DMS114 treated with DMSO at 0.1 percent for 48 hours (cell line): ENCODE measurements around the gene NUAK2.
"Not testable (repeated sequence)": the region's sequence is repeated elsewhere in the genome, so short reads cannot be mapped to it uniquely, and the experiment has no call there.

Experiments
- DNase-seq: peaks from one replicate; lab custom pipeline; 2025; ENCODE audit not compliant: unreplicated experiment; lab: John Stamatoyannopoulos, UW

The NUAK2 gene

DNA sequence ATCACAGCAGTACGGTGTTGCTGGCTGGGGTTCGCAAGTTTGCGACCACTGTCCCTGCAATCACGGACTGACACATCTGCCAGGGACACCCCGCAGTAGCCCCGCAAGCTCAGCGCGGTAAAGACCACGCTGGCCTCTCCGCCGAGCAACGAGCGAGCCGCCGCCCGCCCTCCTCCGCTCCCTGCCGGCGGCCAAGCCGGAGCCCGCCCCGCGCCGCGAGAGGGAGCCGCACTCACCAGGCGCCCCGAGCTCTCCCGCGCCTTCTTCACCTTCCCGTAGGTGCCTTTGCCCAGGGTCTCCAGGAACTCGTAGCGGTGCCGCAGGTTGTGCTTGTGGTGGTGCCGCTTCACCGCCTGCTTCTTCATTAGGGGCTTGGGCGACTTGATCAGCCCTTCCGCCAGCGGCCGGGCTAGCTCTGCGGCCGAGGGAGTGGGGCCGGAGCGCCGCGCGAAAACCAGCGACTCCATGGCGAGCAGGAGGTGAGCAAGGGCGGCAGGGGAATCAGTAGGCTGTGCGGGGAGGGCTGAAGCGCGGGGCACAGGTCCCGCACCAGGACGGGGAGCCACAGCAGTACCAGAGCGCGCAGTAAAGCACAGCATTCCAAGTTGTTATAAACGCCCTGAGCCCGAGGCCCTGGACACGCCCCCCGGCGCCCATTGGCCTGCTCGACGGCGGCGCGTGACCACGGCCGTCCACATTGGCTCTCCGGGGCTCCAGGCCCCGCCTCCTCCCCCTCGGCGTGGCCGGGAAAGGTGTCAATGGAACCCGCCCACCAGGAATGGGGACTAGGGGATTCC, at the start of gene NUAK2:
Gene NUAK2, minus strand, starts transcription at position 584 of the 797 bp plus-strand sequence. Its CDS starts 117 bp downstream, at position 467.
- DNase-seq = peak; percentile 82

DNA sequence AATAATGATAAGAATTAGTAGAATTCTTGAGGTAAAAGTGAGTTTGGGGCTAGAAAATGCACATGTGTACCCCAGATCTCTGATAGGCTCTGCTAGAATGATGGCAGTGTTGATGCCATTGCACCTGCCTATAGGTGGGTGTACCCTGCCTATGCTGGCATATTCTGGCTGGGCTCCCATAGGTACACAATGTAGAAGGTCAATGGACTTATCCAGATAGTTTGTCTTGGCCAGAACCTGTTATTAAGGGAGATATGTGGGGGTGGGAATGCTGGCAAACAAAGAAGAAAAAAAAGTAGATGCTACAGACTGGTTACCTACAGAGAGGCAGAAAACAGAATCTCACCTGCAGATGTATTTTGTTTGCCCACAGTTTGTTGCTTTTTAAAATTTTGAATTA, 49.2 kb upstream of the NUAK2 start:
- DNase-seq = no peak

DNA sequence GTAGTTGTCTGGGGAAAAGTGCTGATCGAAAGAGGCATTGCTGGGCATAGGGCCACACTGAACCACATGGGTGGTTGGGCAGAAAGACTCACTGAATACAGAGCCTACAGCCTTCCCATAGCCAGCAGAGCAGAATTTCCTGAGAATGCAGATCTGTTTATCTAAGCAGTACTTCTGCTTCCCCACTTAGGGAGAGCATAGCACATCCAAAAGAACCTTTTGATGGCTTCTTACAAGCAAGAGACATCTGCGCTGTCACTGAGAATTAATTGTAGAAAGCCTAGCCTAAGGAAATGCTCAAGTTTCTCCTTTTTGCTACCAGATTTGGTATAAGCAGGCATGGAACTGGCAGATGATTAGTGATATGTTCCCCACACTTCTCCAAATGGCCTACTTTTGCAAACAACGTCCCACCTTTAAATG, 48.2 kb upstream of the NUAK2 start:
- no peak for DNase-seq

DNA sequence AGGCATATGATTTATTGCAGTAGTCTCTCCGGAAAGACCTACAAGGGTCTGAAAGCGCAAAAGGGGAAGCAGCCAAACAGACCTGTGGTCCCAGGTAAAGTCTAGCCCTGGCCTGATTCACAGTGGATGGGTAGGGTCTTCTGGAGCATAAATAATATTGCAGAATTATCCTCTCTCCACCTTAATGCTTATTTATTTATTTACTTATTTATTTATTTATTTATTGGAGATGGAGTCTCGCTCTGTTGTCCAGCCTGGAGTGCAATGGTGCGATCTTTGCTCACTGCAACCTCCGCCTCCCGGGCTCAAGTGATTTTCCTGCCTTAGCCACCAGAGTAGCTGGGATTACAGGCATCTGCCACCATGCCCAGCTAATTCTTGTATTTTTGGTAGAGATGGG, 46.9 kb upstream of the NUAK2 start:
- DNase-seq = no peak

DNA sequence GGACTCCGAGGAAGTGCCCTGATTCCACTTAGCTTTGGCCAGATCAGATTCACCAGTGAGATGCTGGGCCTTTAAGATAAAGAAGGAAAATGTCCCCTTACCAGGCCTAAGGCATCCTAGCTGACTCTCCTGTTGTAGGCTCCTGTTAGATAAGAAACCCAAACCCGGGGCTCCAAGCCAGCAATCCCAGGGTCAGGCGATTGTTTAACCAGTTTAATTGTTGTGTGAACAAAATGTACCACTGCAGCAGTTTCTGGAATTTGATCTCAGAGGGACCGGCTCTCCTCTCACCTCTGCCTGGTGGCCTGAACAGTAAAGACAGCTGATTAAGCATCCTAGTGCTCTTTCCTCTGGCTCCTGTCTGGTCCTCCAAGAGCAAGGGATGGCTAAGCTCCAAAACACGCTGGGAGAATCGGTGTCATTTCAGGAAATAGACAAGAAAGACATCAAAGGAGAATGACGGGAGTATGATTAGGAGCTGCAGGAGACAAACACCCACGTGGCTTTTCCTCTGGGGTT, 44.5 kb upstream of the NUAK2 start:
- DNase-seq = no peak

DNA sequence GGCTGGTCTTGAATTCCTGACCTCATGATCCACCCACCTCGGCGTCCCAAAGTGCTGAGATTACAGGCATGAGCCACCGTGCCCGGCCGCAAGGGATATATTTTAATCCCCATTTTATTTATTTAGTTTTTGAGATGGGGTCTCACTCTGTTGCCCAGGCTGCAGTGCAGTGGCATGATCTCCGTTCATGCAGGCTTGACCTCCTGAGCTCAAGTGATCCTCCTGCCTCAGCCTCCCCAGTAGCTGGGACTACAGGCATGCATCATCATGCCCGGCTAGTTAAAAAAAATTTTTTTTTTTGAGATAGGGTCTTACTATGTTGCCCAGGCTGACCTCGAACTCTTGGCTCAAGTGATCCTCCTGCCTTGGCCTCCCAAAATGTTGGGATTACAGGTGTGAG, 43.5 kb upstream of the NUAK2 start:
- not testable (repeated sequence) for DNase-seq

DNA sequence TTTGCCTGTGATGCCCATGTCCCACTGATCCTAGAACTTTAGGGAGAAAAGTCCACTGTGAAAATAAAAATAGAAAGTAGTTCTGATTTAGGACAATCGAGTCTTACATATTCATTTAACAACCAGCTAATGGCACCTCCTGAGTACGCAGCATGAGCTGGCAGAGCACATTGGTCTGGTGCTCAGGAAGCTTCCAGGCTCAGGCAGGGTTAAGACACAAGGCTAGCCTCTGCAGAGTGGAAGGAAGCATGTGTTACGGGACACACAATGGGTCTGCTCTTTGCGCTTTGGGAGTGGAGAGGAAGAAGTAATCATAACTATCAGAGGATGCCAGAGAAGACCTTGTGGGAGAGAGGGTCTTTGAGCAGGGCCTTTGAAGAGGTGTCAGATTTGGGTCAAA, 39.3 kb upstream of the NUAK2 start:
- DNase-seq = no peak

DNA sequence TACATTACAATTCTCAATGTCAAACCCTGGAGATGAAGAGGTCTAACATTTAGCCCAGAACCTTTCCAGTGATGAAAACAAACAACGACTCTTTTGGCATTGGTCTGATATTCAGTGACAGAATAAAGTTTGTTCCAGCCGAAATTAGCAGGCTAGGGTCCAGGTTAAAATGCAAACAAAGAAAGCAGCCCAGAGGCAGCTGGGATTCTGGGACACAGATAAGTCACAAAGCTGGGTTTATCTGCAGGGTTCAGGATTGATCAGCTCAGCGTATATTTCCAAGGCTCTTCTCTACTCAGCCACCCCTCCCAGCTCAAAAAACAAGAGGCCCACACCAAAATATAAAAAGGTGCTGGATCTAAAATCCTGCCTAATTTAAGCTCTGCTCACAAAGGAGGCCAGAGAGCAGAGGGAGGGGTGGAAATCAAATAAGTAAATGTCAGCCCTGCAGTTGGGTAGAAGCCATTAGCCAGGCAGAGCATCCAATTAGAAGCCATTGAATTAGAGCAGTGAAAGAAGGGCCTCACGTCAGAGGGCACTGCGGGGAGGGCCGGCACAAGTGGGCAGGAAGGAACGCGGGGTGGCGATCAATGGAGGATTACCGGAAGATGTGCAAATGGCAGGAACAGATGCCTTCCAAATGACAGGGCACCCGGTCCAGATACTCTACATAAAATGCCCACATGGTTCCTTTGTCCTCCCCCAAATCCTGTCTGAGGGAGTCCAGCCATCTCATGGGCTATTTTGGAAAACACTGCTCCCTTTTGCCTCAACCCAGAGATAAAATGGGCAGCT, 38.4 kb upstream of the NUAK2 start:
- DNase-seq = no peak

DNA sequence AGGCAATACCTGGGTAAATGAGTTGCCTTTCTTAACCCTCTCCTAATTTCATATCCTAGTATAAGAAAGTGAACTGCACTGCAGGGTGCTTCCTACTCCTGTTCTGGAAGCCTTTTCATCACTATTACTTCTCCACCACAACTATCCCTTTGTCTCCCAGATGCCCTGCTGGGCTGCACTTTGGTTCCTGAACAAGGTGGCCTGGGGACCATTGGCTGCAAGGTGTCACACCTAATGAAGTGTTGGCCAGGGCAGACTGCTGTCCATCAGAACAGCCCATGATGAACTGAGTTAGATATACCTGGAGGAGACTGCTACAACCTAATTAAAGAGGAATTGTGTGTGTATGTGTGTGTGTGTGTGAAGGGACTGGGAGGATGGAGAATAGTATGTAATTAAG, 37.0 kb upstream of the NUAK2 start:
- no peak for DNase-seq

DNA sequence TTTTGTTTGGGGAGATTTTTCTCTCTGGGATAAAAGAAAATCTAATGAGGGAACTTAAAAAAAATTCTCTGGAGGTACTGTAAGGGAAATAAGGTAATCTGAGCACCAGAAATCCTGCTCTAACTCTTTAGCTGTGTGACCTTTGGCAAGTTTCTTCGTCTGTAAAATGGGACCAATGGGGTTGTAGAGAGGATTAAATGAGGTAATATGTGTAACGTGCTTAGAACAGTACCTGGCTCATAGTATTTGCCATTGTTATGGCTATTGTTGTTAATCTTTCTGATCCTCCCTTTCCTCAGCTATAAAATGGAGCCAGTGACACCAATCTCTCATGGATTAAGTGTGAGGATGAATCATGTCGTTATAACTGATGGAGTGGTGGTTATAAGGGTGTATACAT, 36.0 kb upstream of the NUAK2 start:
- no peak for DNase-seq

DNA sequence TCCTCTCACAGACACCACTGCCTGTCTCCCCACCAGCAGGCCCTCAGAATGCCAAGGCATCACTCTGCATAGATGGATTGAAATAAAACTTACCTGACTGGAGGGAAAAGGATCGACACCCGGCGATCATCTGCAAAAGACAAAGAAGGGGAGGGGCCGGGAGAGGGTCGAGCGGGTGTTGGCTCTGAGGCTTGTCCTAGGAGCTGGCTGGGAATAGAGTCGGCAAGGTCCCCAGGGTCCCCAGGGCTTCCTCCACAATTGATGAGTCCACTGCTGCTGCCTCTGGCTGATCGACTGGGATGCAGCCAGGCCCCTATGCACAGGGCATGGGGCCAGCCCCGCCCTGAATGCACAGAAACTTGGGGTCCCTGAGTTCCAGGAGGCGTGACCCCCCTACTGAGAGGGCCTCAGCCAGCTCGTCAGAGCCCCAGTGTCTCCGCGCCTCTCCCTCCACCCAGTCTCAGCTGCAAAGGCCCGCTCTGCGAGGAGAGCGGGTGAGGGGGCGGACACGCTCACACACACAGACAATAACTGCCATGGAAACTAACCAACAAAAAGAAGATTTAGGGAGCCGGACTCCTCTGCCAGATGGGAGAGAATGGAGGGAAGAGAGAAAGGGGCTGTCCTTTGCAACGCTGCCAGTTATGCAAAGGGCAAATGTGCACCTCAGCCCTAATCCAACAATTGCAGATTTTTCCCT, 35.0 kb upstream of the NUAK2 start, which contains the start of gene KLHDC8A:
Gene KLHDC8A, minus strand, starts transcription at position 483 of the 700 bp plus-strand sequence. CDS start 13,318 bp downstream, outside the sequence.
- DNase-seq = no peak

DNA sequence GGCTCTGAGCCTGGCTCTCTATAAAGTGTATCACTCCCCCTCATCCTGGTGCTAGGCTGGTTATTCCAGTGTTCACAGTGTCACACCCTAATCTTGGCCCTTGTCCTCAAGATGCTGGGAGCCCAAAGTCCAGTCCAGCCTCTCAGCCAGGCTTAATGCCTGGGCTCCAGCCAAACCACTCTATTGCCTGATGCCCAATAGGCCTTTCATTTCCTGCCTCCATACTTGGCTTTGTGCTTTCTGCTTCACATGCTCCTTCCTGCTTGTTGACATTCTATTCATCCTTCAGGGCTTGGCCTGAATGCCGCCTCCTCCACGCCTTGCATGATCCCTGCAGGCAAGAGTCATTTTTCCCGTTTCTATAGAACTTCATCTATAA, 33.5 kb upstream of the NUAK2 start:
- no peak for DNase-seq

DNA sequence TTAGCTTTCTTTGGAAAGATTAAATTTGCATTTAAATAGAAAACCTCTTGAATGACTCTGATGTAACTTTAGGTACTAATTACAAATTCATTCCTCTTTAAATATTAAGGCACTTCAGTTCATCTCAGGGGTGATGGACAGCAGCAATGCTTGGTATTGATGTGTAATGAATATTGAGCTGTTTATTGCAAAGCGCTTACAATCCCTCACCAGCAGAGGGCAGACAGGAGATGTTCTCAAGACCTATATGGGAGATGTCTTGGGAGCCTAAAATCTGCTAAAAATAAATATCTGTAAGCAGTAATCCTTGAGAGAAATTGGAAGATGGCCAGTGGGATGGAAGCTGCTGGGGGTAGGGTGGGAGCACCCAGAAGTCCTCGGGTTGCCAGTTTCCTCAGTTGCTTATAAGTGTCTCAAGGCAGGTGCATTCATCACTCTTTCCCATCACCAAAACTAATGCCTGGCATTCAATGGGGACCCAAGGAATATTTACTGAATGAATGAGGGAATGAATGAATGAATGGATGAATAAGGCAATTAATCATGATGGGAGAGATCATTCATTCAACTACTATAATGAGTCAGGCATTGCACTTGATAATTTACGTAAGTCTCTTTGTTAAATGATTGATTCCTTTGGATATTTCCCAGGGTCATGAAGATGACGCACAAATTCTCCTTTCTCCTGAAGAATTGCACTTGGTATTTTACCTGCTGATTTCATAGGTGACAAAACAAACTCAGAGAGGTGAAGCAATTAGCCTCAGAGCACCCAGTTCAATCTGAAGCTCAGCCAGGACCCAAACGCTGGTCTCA, 32.9 kb upstream of the NUAK2 start:
- DNase-seq = peak; percentile 48

DNA sequence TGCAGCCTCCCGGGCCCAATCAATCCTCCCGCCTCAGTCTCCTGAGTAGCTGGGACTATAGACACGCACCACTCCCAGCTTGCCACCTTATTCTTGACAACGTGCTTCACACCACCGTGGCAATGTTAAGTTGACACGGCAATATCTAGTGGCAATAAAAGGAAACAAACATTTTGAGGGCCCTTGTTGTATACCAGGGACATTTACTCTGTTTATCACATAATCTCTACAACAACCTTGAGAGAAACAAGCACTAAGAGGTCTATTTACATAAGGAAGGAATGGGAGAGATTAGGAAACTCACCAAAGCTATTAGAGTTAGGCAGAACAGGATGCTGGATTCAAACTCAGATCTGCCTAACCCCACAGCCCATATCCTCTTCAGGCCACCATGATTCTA, 32.1 kb upstream of the NUAK2 start:
- no peak for DNase-seq

DNA sequence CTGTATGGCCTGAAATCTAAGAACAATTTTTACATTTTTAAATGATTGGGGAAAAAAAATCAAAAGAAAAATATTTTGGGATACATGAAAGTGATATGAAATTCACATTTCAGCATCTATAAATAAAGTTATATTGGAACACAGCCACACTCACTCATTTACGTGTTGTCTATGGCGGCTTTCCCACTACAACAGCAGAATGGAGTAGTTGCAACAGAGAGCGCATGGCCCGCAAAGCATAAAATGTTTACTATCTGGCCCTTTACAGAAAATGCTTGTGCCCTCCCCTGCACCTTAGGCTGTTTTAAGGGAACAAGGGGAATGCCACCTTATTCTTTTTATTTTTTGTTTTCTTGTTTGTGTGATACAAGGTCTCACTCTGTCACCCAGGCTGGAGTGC, 31.6 kb upstream of the NUAK2 start:
- no peak for DNase-seq

DNA sequence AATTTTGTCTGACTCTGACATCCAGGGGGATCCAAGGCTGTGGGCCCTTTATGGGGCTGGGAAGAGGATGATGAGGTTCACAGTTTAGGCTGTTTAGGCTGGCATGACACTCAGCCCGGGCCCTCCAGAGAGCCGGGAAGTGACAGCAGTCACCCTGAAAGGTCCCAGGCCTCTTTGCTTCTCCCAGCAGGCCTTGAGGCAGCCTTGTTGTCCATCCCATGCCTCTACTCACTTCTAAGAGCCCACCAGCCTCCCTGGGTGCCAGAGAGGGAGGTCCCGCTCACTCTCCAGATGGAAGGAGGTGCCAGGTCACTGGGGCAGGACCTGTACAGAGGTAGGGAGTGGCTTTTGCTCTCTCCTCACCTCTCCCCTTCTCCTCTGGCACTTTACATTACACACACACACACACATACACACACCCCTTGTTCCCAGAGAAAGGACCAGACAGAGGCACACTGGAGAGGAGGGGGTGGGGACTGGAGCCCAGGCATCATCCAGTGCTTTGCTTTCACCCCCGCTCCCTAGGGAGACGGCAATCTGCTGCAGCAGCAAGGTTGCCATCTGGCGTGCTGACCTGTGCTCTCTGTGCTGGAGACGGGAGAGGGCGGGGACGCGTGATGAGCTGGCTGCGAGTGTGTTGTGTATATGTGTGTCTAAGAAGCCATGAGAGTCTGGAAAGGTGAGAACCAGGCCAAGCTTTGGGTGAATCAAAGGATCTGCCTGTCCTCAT, 30.6 kb upstream of the NUAK2 start:
- DNase-seq = no peak

DNA sequence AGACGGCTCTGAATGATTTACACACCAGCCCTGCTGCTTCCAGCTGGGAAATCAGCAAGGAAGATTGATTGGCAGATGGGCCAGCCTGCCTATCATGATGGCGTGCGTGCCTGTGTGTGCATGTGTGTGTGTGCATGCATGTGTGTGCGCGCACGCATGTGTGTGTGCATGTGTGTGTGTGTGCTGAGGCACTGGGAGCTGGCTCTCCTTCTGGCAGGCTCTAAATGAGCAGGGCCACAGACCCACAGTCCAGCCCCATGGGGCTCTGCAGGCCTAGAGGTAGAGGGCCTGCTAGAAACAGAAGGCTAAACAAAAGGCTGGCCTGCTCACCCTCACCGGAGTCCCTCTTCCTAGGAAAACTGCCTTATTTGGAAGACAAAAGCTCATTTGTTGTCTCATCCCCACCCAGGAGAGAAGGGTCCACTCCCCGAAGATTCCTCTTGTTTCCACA, 29.2 kb upstream of the NUAK2 start:
- no peak for DNase-seq

DNA sequence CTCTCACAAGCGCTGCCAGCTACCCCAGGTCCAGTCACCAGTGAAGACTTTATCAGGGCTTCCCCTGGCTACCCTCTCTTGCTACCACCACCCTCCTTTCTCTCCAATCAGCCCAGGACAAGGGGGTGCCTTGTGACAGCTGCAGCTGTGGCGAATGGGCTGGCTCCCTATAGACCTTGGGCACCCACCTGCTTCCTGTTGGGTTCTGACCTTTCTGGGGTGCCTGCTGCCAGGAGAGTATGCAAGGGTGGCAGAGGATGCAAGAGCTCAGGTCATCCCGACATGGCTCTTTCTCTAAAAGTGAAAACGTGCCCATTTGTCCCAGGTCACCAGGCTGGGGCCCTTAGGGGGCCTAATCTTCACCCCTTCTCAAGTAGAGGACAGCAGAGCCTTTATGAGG, 28.6 kb upstream of the NUAK2 start:
- DNase-seq = no peak

DNA sequence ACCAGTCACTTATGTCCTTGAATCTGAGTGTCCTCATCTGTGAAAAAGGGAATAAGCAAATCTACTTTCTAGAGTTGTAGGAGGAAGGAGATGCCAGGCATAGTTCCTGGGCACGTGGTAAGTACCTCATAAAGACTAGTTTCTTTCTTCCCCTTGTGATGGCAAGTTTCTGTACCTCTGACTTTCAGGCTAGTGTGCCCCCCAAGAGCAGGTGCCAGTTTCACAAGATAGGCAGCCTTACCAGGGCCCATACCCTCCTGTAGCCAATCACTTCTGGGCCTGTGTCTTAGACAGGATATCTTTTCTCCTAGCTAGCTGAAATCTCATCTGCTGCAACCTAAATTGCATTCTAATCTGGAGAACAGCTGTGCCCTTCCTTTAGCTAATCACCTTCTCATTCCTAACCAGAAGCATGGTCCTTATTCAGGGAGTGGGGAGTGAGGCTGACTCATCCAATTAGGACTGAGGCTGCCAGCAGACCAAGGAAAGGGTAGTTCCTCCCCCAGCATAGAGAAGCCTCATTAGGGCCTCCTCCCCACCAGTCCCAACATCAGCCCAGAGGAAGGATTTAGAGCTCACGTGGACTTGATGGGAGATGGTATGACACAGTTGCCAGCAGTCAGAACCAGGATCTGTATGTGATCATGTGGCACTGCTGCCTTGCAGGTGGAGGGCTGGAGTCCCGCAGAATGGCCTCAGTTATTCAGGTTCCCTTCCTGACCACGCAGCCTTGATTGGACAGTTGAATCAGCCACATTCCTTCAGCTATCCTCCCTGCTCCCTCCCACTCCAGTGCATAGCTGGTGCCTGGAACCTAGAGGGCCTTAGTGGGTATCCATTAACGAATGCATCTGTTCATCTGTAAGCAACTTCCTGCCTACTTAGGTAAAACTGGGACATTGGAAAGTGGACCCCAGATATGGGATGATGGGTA, 27.3 kb upstream of the NUAK2 start:
- no peak for DNase-seq
